ENCODE data around the gene VEPH1. TPM values are rescaled to one million over a fixed set of nuclear protein-coding genes. Genes with fewer than 3 reads are reported as not detected.

Gene VEPH1
- total RNA-seq, 1 experiment from 2014 or later = 7.7 TPM

DNA sequence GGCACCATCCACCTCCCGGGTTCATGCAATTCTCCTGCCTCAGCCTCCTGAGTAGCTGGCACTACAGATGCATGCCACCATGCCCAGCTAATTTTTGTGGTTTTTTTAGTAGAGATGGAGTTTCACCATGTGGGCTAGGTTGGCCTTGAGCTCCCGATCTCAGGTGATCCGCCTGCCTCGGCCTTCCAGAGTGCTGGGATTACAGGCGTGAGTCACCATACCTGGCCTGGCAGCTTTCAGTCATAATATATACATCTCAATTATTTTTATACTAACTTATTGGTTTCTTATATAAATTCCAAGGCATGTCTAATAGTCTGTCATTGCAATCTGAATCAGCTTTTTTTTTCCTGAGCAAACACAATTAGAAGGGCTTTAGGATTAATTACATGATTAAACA is 269.3 kb downstream of the VEPH1 start:
- H3K4me1 Mint-ChIP-seq = peaks cover 0 to under 1% of the 10 kb centered on the region in 2 experiments; a peak in 1 of 4 replicates
- TF ChIP-seq, protein P1, sequence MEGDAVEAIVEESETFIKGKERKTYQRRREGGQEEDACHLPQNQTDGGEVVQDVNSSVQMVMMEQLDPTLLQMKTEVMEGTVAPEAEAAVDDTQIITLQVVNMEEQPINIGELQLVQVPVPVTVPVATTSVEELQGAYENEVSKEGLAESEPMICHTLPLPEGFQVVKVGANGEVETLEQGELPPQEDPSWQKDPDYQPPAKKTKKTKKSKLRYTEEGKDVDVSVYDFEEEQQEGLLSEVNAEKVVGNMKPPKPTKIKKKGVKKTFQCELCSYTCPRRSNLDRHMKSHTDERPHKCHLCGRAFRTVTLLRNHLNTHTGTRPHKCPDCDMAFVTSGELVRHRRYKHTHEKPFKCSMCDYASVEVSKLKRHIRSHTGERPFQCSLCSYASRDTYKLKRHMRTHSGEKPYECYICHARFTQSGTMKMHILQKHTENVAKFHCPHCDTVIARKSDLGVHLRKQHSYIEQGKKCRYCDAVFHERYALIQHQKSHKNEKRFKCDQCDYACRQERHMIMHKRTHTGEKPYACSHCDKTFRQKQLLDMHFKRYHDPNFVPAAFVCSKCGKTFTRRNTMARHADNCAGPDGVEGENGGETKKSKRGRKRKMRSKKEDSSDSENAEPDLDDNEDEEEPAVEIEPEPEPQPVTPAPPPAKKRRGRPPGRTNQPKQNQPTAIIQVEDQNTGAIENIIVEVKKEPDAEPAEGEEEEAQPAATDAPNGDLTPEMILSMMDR (conservative IDR thresholded peaks at IDR 0.05) = no peak
- Histone ChIP-seq H3K18ac (ENCODE audit: insufficient read length, low read depth, low read length) (no peak overlapping the region), H3K23me2 (ENCODE audit: insufficient read length, low read depth, low read length, poor library complexity, severe bottlenecking) (no peaks in the 10 kb centered on the region), H3K23ac (ENCODE audit: insufficient read length, low read depth, low read length) (no peak overlapping the region), H2AFZ (ENCODE audit: low read length) (no peak overlapping the region), H3K56ac (ENCODE audit: insufficient read length, low read depth, low read length) (no peak overlapping the region), H2BK20ac (ENCODE audit: low read depth, low read length, poor library complexity, severe bottlenecking) (no peak overlapping the region), H2BK15ac (ENCODE audit: low read depth, low read length) (no peak overlapping the region), H4K20me1 (ENCODE audit: control insufficient read depth, insufficient read depth, insufficient read length) (no peaks in the 10 kb centered on the region), H3K9ac (ENCODE audit: extremely low read depth, insufficient read length, low read length) (no peak overlapping the region), H3K79me2 (ENCODE audit: insufficient read depth, low read length) (no peaks in the 10 kb centered on the region), H2BK12ac (ENCODE audit: insufficient read length, low read depth, low read length) (no peak overlapping the region), H2AK5ac (ENCODE audit: insufficient read length, low read length) (no peak overlapping the region), H3K27me3 (ENCODE audit: insufficient read depth, low read length) (no peaks in the 10 kb centered on the region), H3K79me1 (ENCODE audit: insufficient read depth, low read depth, low read length, poor library complexity, severe bottlenecking) (no peaks in the 10 kb centered on the region), H3T11ph (ENCODE audit: low read length) (no peak overlapping the region), H3K4me2 (ENCODE audit: insufficient read depth, insufficient read length, low read length) (no peak overlapping the region), H3K27ac (ENCODE audit: insufficient read length, low read depth, low read length) (no peak overlapping the region), H3K4ac (ENCODE audit: low read depth, low read length) (no peak overlapping the region), H3K9me3 (ENCODE audit: control insufficient read depth, low read depth, low read length) (no peaks in the 10 kb centered on the region), H4K8ac (replicated peaks; ENCODE audit: insufficient read length, low read depth, low read length) (no peak overlapping the region), H4K91ac (ENCODE audit: insufficient read length, low read depth, low read length) (no peak overlapping the region), H3K14ac (ENCODE audit: insufficient read depth, low read length) (no peak overlapping the region), H4K5ac (ENCODE audit: insufficient read length, low read depth, low read length) (no peak overlapping the region), H3K4me1 (ENCODE audit: insufficient read depth, low read length) (no peaks in the 10 kb centered on the region), H2BK5ac (ENCODE audit: insufficient read length, low read length) (no peak overlapping the region), H2BK120ac (ENCODE audit: low read depth, low read length, poor library complexity, severe bottlenecking) (no peak overlapping the region)
- no peak for DNase-seq
- no peak overlapping the region for H3K27ac Mint-ChIP-seq
- no peaks in the 10 kb centered on the region for H3K9me3 Mint-ChIP-seq
- H3K36me3 Mint-ChIP-seq (ENCODE audit: insufficient read depth in 1 of 3, low read depth in 3 of 3) = no peaks in the 10 kb centered on the region
- H3K4me3 Mint-ChIP-seq = no peak overlapping the region
- WGBS (ENCODE audit: extremely low coverage, insufficient read length, low lambda C conversion rate) = no CpG with 5 or more reads among the region's 5 CpGs
- H3K27me3 Mint-ChIP-seq (ENCODE audit: low read depth) = no peaks in the 10 kb centered on the region
